Skeletal muscle cell (primary cell): ENCODE results near the gene NIFK.
"Not testable (repeated sequence)": the region's sequence is repeated elsewhere in the genome, so short reads cannot be mapped to it uniquely, and the experiment has no call there.

Experiments used
- DNase-seq: peaks from one replicate; pipeline ENCODE4 v3.0.0-alpha.2; 2010; ENCODE audit warnings: low read depth
- H3K4me3 ChIP-seq: 2 replicates; pipeline ENCODE4 v1.5.1; 2011; ENCODE audit warnings: low read depth, mild to moderate bottlenecking, control low read depth, low read length, moderate library complexity

NIFK gene

GRCh38 chr2:121736140-121736461, 574 bp downstream of the NIFK start:
- peak overlapping the region; percentile 100 for H3K4me3 ChIP-seq
- no peak for DNase-seq

DNA sequence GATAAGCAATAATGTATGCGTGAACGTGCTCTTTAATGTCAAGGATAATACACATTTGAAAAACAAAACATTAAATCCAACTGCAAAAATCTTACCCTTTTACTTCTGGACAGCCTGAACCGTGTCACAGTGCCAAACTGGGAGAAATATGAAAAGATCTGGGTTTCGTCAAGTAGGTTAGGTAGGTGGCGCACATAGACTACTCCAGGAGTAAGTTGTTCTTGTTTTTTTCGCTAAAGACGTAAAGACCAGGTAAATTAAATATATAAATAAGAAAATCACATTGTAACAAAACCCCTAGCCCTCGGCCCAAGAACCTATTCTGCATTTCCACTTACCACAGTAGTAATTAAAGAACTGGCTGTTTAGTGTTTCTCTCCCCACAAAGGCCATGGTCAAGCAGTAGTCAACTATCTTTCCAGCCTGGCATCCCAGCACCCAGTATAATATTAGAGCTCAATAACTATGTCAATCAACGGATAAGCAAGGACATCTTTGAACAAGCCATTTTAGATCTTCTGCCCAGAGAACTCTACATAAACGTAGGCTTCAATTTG, 1.1 kb downstream of the NIFK start:
- no peak for DNase-seq
- H3K4me3 ChIP-seq: peak overlapping the region; percentile 100

GRCh38 chr2:121734544-121734943, 2.1 kb downstream of the NIFK start:
- not testable (repeated sequence) for DNase-seq, H3K4me3 ChIP-seq

- H3K4me3 ChIP-seq: no peak overlapping the region
- DNase-seq: no peak
These were observed 5.3 kb downstream of the NIFK start for GRCh38 chr2:121731366-121731765.

GRCh38 chr2:121727950-121728349, 8.7 kb downstream of the NIFK start:
- no peak for DNase-seq
- no peak overlapping the region for H3K4me3 ChIP-seq

- DNase-seq: no peak
- no peak overlapping the region for H3K4me3 ChIP-seq
These were observed 9.3 kb downstream of the NIFK start for GRCh38 chr2:121727332-121727731.

GRCh38 chr2:121723316-121723715, 13.4 kb downstream of the NIFK start:
- no peak overlapping the region for H3K4me3 ChIP-seq

DNA sequence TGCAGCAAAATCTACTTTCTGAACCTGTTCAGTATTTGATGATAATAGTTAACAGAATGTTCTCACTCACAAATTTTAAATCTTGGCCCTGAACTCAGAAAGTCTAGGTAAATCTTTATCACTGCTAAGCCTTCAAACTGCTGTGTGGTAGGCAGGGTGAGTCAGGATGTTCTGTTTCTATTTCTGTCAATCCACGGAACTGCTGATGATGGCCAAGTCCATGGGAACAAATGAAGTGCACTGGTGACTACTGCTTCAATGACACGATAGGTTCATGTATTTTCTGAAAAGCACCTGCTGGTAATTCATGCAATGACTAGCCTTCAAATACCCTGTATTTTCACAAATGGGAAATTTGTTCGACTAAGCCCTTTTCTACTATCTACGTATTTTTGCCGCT, 14.2 kb downstream of the NIFK start:
- H3K4me3 ChIP-seq: no peak overlapping the region
- DNase-seq: peak; percentile 48

More at GRCh38 chr2:121723316-121723715, 13.4 kb downstream of the NIFK start:
- no peak for DNase-seq

DNA sequence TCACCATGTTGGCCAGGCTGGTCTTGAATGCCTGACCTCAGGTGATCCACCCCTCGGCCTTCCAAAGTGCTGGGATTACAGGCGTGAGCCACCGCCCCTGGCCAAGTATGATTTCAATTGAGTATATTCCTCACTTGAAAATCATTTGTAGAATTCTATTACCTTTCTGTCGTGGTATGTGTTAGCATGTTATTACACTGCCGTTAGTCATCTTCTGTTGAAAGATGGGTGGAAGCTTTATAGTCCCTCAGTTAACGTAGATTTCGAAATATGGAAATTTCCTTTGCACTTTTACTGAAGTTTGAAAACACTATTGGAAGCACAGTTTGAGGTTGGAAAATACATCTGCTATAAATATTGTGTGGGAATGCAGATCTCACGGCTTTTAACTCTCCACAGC, 14.7 kb downstream of the NIFK start:
- DNase-seq: peak; percentile 67
- H3K4me3 ChIP-seq: no peak overlapping the region

DNA sequence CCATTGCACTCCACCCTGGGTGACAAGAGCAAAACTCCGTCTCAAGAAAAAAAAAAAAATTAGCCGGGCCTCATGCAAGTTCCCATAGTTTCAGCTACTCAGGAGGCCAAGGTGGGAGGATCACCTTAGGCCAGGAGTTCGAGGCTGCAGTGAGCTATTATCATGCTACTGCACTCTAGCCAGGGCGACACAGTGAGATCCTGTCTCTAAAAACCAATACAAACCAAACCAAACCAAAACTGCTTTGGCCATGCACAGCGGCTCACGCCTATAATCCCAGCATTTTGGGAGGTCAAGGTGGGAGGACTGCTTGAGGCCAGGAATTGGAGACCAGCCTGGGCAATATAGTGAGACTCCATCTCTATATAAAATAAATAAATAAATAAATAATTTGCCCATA, 19.1 kb downstream of the NIFK start:
- no peak overlapping the region for H3K4me3 ChIP-seq

GRCh38 chr2:121716126-121716525, 20.5 kb downstream of the NIFK start:
- no peak for DNase-seq
- no peak overlapping the region for H3K4me3 ChIP-seq

More for the DNA sequence above, 19.1 kb downstream of the NIFK start:
- no peak for DNase-seq

DNA sequence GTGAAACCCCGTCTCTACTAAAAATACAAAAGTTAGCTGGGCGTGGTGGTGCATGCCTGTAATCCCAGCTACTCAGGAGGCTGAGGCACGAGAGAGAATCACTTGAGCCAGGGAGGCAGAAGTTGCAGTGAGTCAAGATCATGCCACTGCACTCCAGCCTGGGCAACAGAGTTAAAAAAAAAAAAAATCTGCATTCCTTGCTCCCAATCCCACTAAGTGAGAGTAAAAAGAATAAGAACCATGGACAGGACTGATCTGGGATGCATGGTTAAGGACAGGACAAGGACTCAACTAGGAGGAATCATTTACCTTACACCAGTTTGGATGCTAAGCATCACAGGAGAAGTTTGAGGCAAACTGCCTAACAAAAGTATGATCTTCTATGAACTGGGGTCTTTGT, 25.2 kb downstream of the NIFK start:
- DNase-seq, H3K4me3 ChIP-seq: not testable (repeated sequence)

- DNase-seq: no peak
These were observed 26.1 kb downstream of the NIFK start for GRCh38 chr2:121710470-121711170.

GRCh38 chr2:121709776-121710469, 26.8 kb downstream of the NIFK start:
- DNase-seq: no peak
- H3K4me3 ChIP-seq: no peak overlapping the region

More at GRCh38 chr2:121710470-121711170, 26.1 kb downstream of the NIFK start:
- H3K4me3 ChIP-seq: no peak overlapping the region

DNA sequence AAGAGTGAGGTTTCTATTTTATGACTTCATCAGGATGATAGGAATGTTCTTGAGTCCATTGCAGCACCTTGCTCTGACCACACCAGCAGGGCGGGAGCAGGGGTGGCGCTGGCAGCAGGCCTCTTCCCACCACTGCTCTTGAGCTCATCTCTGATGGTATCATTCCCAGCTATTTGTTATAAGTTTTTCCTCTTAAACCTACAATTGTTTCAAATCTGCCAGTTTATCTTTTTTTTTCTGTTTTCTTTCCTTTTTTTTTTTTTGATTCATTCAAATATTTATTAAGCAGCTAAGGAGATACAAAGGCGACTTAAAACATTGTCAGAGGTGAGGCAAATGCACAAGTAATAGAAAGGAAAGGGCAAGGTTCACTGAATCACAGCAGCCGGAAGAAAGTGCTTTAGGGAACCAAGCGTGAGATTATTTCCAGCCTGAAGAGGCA, 28.7 kb downstream of the NIFK start:
- H3K4me3 ChIP-seq: no peak overlapping the region
- no peak for DNase-seq

- no peak overlapping the region for H3K4me3 ChIP-seq
These were observed 29.2 kb downstream of the NIFK start for GRCh38 chr2:121707344-121707919.

GRCh38 chr2:121705958-121706357, 30.7 kb downstream of the NIFK start:
- no peak overlapping the region for H3K4me3 ChIP-seq
- no peak for DNase-seq

More at GRCh38 chr2:121707344-121707919, 29.2 kb downstream of the NIFK start:
- no peak for DNase-seq

DNA sequence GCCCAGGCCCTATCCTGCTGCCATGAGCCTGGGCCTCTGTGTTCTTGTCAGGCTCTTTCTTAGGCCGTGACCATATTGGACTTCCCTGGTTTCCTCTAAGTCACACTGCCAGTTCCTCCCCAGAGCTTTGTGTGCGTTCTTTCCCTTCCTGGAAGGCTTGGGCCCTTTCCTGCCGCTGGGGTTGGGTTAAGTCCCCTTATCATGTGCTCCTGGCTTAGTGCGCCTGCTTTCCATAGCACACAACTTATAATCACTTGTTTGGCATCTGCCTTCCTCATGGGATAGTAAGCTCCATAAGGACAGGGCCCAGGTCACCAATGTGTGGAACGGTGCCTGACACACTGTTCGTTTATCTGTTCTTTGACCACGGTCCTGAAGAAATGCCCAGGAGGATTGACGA, 31.3 kb downstream of the NIFK start:
- no peak overlapping the region for H3K4me3 ChIP-seq
- no peak for DNase-seq

- H3K4me3 ChIP-seq, DNase-seq: not testable (repeated sequence)
These were observed 34.9 kb downstream of the NIFK start for GRCh38 chr2:121701761-121702160.
